ENCODE results near the gene SERF2. TPM values are rescaled to one million over a fixed set of nuclear protein-coding genes. Genes with fewer than 3 reads are reported as not detected.

Gene SERF2
- total RNA-seq, 4 donors from 2014 or later, result 647 to 897 (median 711) TPM

DNA sequence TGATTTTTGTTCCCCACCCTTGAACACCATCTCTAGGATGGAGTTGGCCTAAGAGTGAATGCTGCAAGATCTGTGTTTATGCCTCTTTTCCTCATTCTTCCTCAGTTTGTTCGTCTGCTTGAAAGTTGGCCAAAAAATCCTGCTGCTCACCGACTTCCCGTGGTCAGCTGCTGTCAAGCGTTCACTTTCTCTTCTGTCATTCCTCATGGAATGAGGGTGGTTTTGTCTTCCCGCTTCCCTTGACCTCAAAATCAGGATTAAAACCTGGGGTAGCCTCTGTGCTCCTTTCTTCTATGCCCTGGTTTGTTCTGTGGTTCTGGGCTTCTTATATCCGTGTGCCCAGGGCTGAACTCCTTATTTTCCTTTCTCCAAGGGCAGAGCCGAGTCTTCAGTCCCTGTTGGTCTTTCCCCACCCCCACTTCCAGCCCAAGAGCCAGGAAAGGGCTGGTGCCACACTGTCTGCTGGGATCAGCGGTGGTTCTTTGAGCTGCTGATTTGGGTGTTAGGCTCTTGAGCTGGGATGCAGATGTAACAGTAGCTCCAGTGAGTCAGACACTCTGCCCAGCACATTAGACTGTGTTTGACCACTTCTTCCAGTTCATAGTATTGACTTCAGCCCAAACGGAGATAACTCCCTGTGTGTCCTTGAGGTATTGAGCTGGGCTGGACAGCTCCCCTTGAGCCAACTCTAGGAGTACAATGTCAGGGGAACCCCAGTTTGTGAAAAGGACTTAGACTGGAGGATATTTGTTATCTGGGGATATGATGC lies 2.3 kb downstream of the SERF2 start:
- TF ChIP-seq POLR2A (IDR thresholded peaks at IDR 0.05), result no peak
- TF ChIP-seq, protein P1, sequence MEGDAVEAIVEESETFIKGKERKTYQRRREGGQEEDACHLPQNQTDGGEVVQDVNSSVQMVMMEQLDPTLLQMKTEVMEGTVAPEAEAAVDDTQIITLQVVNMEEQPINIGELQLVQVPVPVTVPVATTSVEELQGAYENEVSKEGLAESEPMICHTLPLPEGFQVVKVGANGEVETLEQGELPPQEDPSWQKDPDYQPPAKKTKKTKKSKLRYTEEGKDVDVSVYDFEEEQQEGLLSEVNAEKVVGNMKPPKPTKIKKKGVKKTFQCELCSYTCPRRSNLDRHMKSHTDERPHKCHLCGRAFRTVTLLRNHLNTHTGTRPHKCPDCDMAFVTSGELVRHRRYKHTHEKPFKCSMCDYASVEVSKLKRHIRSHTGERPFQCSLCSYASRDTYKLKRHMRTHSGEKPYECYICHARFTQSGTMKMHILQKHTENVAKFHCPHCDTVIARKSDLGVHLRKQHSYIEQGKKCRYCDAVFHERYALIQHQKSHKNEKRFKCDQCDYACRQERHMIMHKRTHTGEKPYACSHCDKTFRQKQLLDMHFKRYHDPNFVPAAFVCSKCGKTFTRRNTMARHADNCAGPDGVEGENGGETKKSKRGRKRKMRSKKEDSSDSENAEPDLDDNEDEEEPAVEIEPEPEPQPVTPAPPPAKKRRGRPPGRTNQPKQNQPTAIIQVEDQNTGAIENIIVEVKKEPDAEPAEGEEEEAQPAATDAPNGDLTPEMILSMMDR (IDR thresholded peaks at IDR 0.05), result no peak
- peaks cover 0 to 42% (median 0%) of the 10 kb centered on the region in 3 donors for H3K36me3 ChIP-seq
- no peak overlapping the region for H3K4me3 ChIP-seq
- no peak for DNase-seq
- H3K27me3 ChIP-seq, result no peaks in the 10 kb centered on the region
- peaks cover 2 to 50% (median 7%) of the 10 kb centered on the region in 4 donors for H3K4me1 ChIP-seq
- H3K9me3 ChIP-seq, result no peaks in the 10 kb centered on the region
- H3K27ac ChIP-seq, result peak overlapping the region in 2 of 4 donors; percentile 8 to 100

DNA sequence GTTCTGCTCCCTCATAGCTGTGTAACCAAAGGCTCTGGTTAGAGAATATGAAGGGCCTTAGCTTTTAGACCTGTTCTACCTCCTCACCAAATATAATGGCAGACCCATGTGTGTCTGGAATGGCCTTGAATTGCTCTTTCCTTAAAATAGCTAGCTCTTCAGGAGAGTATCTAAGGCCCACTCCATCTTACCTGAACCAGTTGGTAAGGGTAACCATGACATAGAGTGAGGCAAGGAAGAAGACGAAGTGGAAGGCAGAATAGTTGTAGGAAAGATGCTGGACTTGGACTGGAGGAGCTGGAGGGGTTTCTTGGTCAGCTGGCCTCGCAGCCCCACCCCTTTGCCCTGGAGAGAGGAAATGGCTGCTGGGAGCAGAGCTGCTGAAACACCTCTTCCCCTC lies 3.1 kb downstream of the SERF2 start:
- Histone ChIP-seq H3K36me3 (peaks cover 0 to 46% (median 0%) of the 10 kb centered on the region in 3 donors), H3K4me1 (peaks cover 2 to 58% (median 7%) of the 10 kb centered on the region in 4 donors), H3K27me3 (no peaks in the 10 kb centered on the region), H3K9me3 (no peaks in the 10 kb centered on the region), H3K4me3 (no peak overlapping the region), H3K27ac (peak overlapping the region in 1 of 4 donors; percentile 8)
- TF ChIP-seq POLR2A (IDR thresholded peaks at IDR 0.05), result no peak
- TF ChIP-seq, protein P1 (IDR thresholded peaks at IDR 0.05), result no peak
- DNase-seq, result no peak

DNA sequence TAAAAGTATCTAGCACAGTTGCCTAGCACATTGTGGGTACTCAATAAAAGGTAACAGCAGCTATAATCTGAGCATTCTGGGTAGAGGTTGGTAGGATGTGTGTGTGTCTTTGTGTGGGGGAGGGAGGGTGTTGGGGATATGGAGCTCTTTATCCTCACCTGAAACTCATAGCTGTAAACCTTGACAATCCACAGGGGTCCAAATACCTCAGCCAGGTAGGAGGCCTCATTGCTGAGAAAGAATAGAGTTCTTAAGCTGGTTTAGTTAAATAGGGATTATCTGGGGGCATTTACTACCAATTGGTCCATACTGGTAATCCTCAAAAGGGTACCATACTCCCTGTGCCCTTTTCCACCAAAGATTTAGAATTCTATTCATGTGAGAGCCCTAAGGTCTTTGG lies 3.9 kb downstream of the SERF2 start:
- Histone ChIP-seq H3K27me3 (no peaks in the 10 kb centered on the region), H3K4me3 (no peak overlapping the region), H3K36me3 (peaks cover 0 to 46% (median 0%) of the 10 kb centered on the region in 3 donors), H3K4me1 (peaks cover 5 to 58% (median 7%) of the 10 kb centered on the region in 4 donors), H3K9me3 (no peaks in the 10 kb centered on the region), H3K27ac (no peak overlapping the region)
- DNase-seq, result no peak
- no peak for TF ChIP-seq POLR2A (IDR thresholded peaks at IDR 0.05)
- TF ChIP-seq, protein P1 (IDR thresholded peaks at IDR 0.05), result no peak

DNA sequence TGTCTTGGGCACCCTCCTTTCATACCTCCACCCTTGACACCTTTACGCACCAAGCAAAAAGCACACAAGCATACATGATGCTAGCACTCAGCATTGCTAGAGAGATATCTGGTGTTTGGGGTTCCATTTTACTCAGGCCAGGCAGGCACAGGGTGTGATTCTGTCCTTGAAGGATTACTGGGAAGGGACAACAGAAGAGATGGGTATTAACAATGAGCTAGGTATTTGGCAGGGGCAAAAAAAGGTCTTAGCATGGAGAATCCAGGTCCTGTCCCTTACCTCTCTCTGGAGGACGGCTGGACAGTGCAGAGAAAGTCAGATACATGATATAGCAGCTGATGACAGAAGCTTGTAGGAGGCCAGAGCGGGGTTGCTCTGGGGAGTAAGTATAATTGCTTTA lies 4.4 kb downstream of the SERF2 start:
- H3K9me3 ChIP-seq, result no peaks in the 10 kb centered on the region
- TF ChIP-seq POLR2A (IDR thresholded peaks at IDR 0.05), result no peak
- TF ChIP-seq, protein P1 (IDR thresholded peaks at IDR 0.05), result no peak
- peaks cover 0 to 46% (median 0%) of the 10 kb centered on the region in 3 donors for H3K36me3 ChIP-seq
- H3K27ac ChIP-seq, result no peak overlapping the region
- H3K4me3 ChIP-seq, result no peak overlapping the region
- DNase-seq, result no peak
- H3K27me3 ChIP-seq, result no peaks in the 10 kb centered on the region
- peaks cover 5 to 63% (median 10%) of the 10 kb centered on the region in 4 donors for H3K4me1 ChIP-seq

DNA sequence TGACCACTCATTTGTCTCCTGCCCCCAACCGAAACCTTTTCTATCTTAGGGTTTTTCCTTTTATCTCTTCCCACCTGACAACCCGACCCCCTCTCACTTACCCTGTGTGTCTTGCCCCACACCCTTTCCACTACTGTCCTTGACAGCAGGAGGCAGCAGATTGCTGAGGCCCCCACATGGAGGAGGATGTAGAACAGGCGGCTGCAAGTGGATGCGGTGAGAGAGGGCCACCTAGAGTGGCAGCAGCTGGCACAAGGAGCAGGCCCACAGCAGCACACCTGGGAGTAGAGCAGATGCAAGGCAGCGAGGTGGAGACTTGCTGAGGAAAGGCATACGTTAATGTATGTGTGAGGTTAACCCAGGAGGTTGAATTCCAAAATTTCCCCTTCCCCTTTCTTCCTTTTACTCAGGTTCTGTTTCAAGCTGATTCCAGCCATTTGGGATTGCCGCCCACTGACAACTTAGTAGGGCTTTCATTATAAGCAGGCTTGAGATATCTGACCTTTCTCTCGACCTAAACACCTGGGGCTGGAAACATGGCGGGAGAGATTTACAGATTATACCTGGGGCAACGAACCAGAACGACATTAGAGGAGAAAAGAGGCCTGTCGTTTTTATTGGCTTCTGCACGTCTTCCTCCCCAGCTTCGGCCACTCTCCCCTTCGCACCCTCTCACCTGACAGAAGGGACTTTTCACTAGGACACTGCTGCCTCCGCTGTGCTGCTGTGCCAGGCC lies 7.3 kb downstream of the SERF2 start:
- Histone ChIP-seq H3K4me3 (no peak overlapping the region), H3K27me3 (no peaks in the 10 kb centered on the region), H3K36me3 (peaks cover 0 to 49% (median 0%) of the 10 kb centered on the region in 3 donors), H3K27ac (peak overlapping the region; percentile 77 to 96 (median 83)), H3K4me1 (peaks cover 3 to 52% (median 6%) of the 10 kb centered on the region in 4 donors), H3K9me3 (no peaks in the 10 kb centered on the region)
- TF ChIP-seq, protein P1 (IDR thresholded peaks at IDR 0.05), result no peak
- TF ChIP-seq POLR2A (IDR thresholded peaks at IDR 0.05), result no peak
- DNase-seq, result no peak
